DOHH2 (cell line): Measurements from ENCODE around the gene RPN2.

Source experiments
- EZH2phosphoT487 ChIP-seq: fragments of 200-600 bp; sonication (generic); IDR thresholded peaks from 2 replicates; pipeline ENCODE4 v1.6.1; 2017; ENCODE audit warnings: borderline replicate concordance, mild to moderate bottlenecking, antibody characterized with exemption, low read length, moderate library complexity, mixed read lengths
- TF ChIP-seq, protein P1 (sequence below): fragments of 200-600 bp; sonication (generic); IDR thresholded peaks from one replicate; pipeline ENCODE4 v1.5.1; 2014; ENCODE audit warnings: antibody characterized with exemption, mild to moderate bottlenecking, low read depth, low read length; ENCODE audit not compliant: poor library complexity, severe bottlenecking

- TF ChIP-seq, protein P1, sequence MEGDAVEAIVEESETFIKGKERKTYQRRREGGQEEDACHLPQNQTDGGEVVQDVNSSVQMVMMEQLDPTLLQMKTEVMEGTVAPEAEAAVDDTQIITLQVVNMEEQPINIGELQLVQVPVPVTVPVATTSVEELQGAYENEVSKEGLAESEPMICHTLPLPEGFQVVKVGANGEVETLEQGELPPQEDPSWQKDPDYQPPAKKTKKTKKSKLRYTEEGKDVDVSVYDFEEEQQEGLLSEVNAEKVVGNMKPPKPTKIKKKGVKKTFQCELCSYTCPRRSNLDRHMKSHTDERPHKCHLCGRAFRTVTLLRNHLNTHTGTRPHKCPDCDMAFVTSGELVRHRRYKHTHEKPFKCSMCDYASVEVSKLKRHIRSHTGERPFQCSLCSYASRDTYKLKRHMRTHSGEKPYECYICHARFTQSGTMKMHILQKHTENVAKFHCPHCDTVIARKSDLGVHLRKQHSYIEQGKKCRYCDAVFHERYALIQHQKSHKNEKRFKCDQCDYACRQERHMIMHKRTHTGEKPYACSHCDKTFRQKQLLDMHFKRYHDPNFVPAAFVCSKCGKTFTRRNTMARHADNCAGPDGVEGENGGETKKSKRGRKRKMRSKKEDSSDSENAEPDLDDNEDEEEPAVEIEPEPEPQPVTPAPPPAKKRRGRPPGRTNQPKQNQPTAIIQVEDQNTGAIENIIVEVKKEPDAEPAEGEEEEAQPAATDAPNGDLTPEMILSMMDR = no peak
- TF ChIP-seq EZH2phosphoT487 = no peak
Observed at GRCh38 chr20:37188787-37189186, 9.7 kb downstream of the RPN2 start.
